Chondrocyte (in vitro differentiated cells): Measurements from ENCODE around the gene BIVM. TPM values are rescaled to one million over a fixed set of nuclear protein-coding genes. Genes with fewer than 3 reads are reported as not detected.
A peak's percentile ranks its signal among the peaks of the same experiment; 100 is the strongest.

Source experiments
- DNase-seq: peaks from one replicate; pipeline ENCODE4 v3.0.0; 2021; ENCODE audit warnings: mixed read lengths, low spot score
- H3K27ac Mint-ChIP-seq: one replicate; pipeline ENCODE4 v1.8.0; 2021; ENCODE audit warnings: mild to moderate bottlenecking, moderate library complexity, mixed read lengths; ENCODE audit not compliant: unreplicated experiment
- H3K27me3 Mint-ChIP-seq: 2 replicates; pipeline ENCODE4 v1.8.0; 2021; ENCODE audit warnings: low read depth, mixed read lengths
- H3K36me3 Mint-ChIP-seq: 2 replicates; pipeline ENCODE4 v1.8.0; 2021; ENCODE audit warnings: low read depth, mixed read lengths
- H3K4me1 Mint-ChIP-seq: 2 replicates; pipeline ENCODE4 v1.8.0; 2021; ENCODE audit warnings: low read depth, mild to moderate bottlenecking, mixed read lengths
- H3K4me3 Mint-ChIP-seq: one replicate; pipeline ENCODE4 v1.8.0; 2021; ENCODE audit warnings: mild to moderate bottlenecking, moderate library complexity, mixed read lengths; ENCODE audit not compliant: unreplicated experiment
- H3K9me3 Mint-ChIP-seq: 2 replicates; pipeline ENCODE4 v1.8.0; 2021; ENCODE audit warnings: low read depth, mixed read lengths
- CTCF ChIP-seq: fragments of 200-600 bp; sonication (generic); IDR thresholded peaks from 2 replicates; pipeline ENCODE4 v1.5.0; 2021; ENCODE audit warnings: antibody characterized with exemption, mild to moderate bottlenecking, moderate library complexity
- total RNA-seq: library from RNA; stranded (reverse); gene quantifications from 3 replicates; pipeline ENCODE4 v1.2.1, GENCODE V29; 2021

BIVM gene
- total RNA-seq, 1 donor from 2014 or later = 22.7 TPM

GRCh38 chr13:102816708-102817107 is 17.8 kb downstream of the BIVM start:
- H3K9me3 Mint-ChIP-seq = peaks cover 5% of the 10 kb centered on the region
- peaks cover 35% of the 10 kb centered on the region for H3K4me1 Mint-ChIP-seq
- no peaks in the 10 kb centered on the region for H3K27me3 Mint-ChIP-seq
- peaks cover 21% of the 10 kb centered on the region for H3K36me3 Mint-ChIP-seq
- DNase-seq = no peak
- H3K4me3 Mint-ChIP-seq = no peak overlapping the region
- peak overlapping the region; percentile 29 for H3K27ac Mint-ChIP-seq
- TF ChIP-seq CTCF = no peak

GRCh38 chr13:102817241-102817640 is 18.3 kb downstream of the BIVM start:
- no peak overlapping the region for H3K4me3 Mint-ChIP-seq
- TF ChIP-seq CTCF = no peak
- H3K27ac Mint-ChIP-seq = no peak overlapping the region
- peaks cover 29% of the 10 kb centered on the region for H3K4me1 Mint-ChIP-seq
- H3K27me3 Mint-ChIP-seq = no peaks in the 10 kb centered on the region
- DNase-seq = no peak
- no peaks in the 10 kb centered on the region for H3K9me3 Mint-ChIP-seq
- H3K36me3 Mint-ChIP-seq = peaks cover 21% of the 10 kb centered on the region

- Mint-ChIP-seq H3K4me1 (peaks cover 23% of the 10 kb centered on the region), H3K9me3 (no peaks in the 10 kb centered on the region), H3K36me3 (peaks cover 28% of the 10 kb centered on the region), H3K4me3 (no peak overlapping the region), H3K27me3 (no peaks in the 10 kb centered on the region), H3K27ac (peak overlapping the region; percentile 67)
- no peak for DNase-seq
- TF ChIP-seq CTCF = no peak
Measured at GRCh38 chr13:102817907-102818306, 19.0 kb downstream of the BIVM start.

GRCh38 chr13:102825400-102825799 is 26.5 kb downstream of the BIVM start:
- Mint-ChIP-seq H3K27me3 (no peaks in the 10 kb centered on the region), H3K4me3 (no peak overlapping the region)
- no peak for TF ChIP-seq CTCF

DNA sequence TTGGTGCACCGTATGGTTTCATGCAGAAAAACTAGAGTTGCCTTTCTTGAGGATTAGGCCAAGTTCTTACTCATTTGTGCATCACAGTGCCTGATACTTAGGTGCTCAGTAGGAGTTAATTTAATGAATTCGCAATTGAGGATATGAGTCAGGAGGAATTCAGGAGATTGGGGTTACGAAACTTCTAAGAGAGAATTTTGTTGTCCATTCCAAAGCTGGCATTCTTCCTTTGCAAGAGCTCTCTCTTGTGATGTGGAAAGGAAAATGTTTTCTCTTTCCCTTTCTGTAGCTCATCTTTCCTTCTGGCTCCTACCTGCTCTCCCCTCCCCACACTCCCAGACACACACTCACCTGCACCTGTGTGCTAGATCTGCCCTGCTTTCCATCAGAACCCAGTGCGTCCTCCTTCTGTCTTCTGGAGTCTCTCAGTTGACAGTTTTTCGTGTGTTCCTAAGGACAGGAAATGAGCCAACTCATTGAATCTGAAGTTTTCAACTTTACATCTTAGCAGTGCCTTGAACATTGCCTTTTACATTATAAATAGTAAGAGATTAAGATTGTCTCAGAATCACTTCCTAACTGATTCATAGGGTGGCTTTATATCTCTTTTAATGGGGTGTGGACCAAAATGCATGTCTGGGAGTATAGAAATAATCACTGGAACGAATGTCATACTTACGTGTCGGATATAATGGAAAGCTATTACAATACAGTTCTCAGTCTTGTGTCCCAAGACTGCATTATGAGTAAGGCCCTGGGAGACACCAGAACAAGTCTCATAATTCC is 27.2 kb downstream of the BIVM start:
- Mint-ChIP-seq H3K27me3 (no peaks in the 10 kb centered on the region), H3K4me1 (peaks cover 18% of the 10 kb centered on the region), H3K9me3 (no peaks in the 10 kb centered on the region), H3K4me3 (no peak overlapping the region), H3K27ac (peak overlapping the region; percentile 92), H3K36me3 (peaks cover 25% of the 10 kb centered on the region)
- DNase-seq = no peak
- peak; percentile 38 for TF ChIP-seq CTCF

More at GRCh38 chr13:102825400-102825799, 26.5 kb downstream of the BIVM start:
- peak overlapping the region; percentile 92 for H3K27ac Mint-ChIP-seq
- DNase-seq = no peak
- peaks cover 14% of the 10 kb centered on the region for H3K4me1 Mint-ChIP-seq
- peaks cover 25% of the 10 kb centered on the region for H3K36me3 Mint-ChIP-seq
- no peaks in the 10 kb centered on the region for H3K9me3 Mint-ChIP-seq
